HG03039 (cell line): ENCODE measurements around the gene RBM45.
A peak's percentile ranks its signal among the peaks of the same experiment; 100 is the strongest.
"Not testable (repeated sequence)": the region's sequence is repeated elsewhere in the genome, so short reads cannot be mapped to it uniquely, and the experiment has no call there.

ENCODE experiments used
- ATAC-seq: cut with Tn5 transposase; IDR thresholded peaks from one replicate; pipeline ENCODE4 v1.9.1; 2021; ENCODE audit warnings: mild to moderate bottlenecking, moderate library complexity; ENCODE audit not compliant: unreplicated experiment

RBM45 gene

GRCh38 chr2:178112202-178113152 lies at the start of gene RBM45:
Gene RBM45, plus strand, starts transcription at chr2:178112437. Its CDS starts 110 bp downstream, at chr2:178112547.
- ATAC-seq: peak; percentile 94

- no peak for ATAC-seq
Observed at GRCh38 chr2:178066324-178066723, 45.9 kb upstream of the RBM45 start.

GRCh38 chr2:178066890-178067669 lies 45.2 kb upstream of the RBM45 start:
- no peak for ATAC-seq

GRCh38 chr2:178068823-178069454 lies 43.3 kb upstream of the RBM45 start:
- ATAC-seq: no peak

- ATAC-seq: no peak
Observed at GRCh38 chr2:178069551-178069950, 42.7 kb upstream of the RBM45 start.

GRCh38 chr2:178070824-178071223 lies 41.4 kb upstream of the RBM45 start:
- no peak for ATAC-seq

GRCh38 chr2:178072000-178072382 lies 40.2 kb upstream of the RBM45 start:
- no peak for ATAC-seq

- no peak for ATAC-seq
Observed at GRCh38 chr2:178072383-178073301, 39.6 kb upstream of the RBM45 start, which contains the start of gene PDE11A. Gene PDE11A, minus strand, starts transcription at chr2:178072777. Its CDS starts 340 bp downstream, at chr2:178072437.

GRCh38 chr2:178074123-178075005 lies 37.9 kb upstream of the RBM45 start:
- ATAC-seq: no peak

GRCh38 chr2:178075006-178075326 lies 37.3 kb upstream of the RBM45 start:
- ATAC-seq: no peak

- no peak for ATAC-seq
Observed at GRCh38 chr2:178076130-178076529, 36.1 kb upstream of the RBM45 start.

GRCh38 chr2:178079279-178079678 lies 33.0 kb upstream of the RBM45 start:
- ATAC-seq: not testable (repeated sequence)

GRCh38 chr2:178082408-178083045 lies 29.7 kb upstream of the RBM45 start:
- ATAC-seq: no peak

GRCh38 chr2:178084273-178084672 lies 28.0 kb upstream of the RBM45 start:
- no peak for ATAC-seq

GRCh38 chr2:178088774-178089270 lies 23.4 kb upstream of the RBM45 start:
- no peak for ATAC-seq

- no peak for ATAC-seq
Observed at GRCh38 chr2:178093471-178093870, 18.8 kb upstream of the RBM45 start.

GRCh38 chr2:178101321-178102079 lies 10.7 kb upstream of the RBM45 start:
- ATAC-seq: no peak

- ATAC-seq: no peak
Observed at GRCh38 chr2:178105566-178105965, 6.7 kb upstream of the RBM45 start.
